GM21786 (cell line): ENCODE data around the gene PRICKLE4.

Experiments
- ATAC-seq: cut with Tn5 transposase; IDR thresholded peaks from one replicate; pipeline ENCODE4 v1.9.1; 2021; ENCODE audit not compliant: unreplicated experiment

The PRICKLE4 gene

GRCh38 chr6:41770381-41771057 is 10.1 kb upstream of the PRICKLE4 start:
- ATAC-seq, result no peak

- no peak for ATAC-seq
Measured at GRCh38 chr6:41771058-41771983, 9.3 kb upstream of the PRICKLE4 start.

- ATAC-seq, result no peak
Measured at GRCh38 chr6:41774841-41775240, 5.7 kb upstream of the PRICKLE4 start.

- no peak for ATAC-seq
Measured at GRCh38 chr6:41775293-41775882, 5.2 kb upstream of the PRICKLE4 start.

- no peak for ATAC-seq
Measured at GRCh38 chr6:41777551-41778285, 2.9 kb upstream of the PRICKLE4 start.

GRCh38 chr6:41778895-41779294 is 1.7 kb upstream of the PRICKLE4 start:
- no peak for ATAC-seq

GRCh38 chr6:41779336-41779735 is 1.2 kb upstream of the PRICKLE4 start:
- ATAC-seq, result peak; percentile 2

- peak; percentile 94 for ATAC-seq
Measured at GRCh38 chr6:41779788-41780550, 613 bp upstream of the PRICKLE4 start, which contains the start of gene FRS3. FRS3 (minus strand) TSS chr6:41779900; CDS start chr6:41776987, 2,913 bp downstream.

- no peak for ATAC-seq
Measured at GRCh38 chr6:41781366-41781730, 766 bp downstream of the PRICKLE4 start.

- ATAC-seq, result no peak
Measured at GRCh38 chr6:41783106-41783780, 2.7 kb downstream of the PRICKLE4 start.

GRCh38 chr6:41784581-41785171 is 4.1 kb downstream of the PRICKLE4 start:
- no peak for ATAC-seq

GRCh38 chr6:41785254-41785653 is 4.7 kb downstream of the PRICKLE4 start:
- no peak for ATAC-seq

GRCh38 chr6:41785689-41786450 is 5.3 kb downstream of the PRICKLE4 start:
- no peak for ATAC-seq

- peak; percentile 40 for ATAC-seq
Measured at GRCh38 chr6:41786451-41787218, 6.1 kb downstream of the PRICKLE4 start.

GRCh38 chr6:41787219-41787917 is 6.8 kb downstream of the PRICKLE4 start, which contains the start of gene TOMM6:
TOMM6 (plus strand) TSS chr6:41787694; CDS start chr6:41787698, 4 bp downstream.
- peak; percentile 79 for ATAC-seq

- no peak for ATAC-seq
Measured at GRCh38 chr6:41789390-41789724, 8.8 kb downstream of the PRICKLE4 start.

GRCh38 chr6:41790045-41790444 is 9.5 kb downstream of the PRICKLE4 start:
- ATAC-seq, result no peak
